Neural cell (in vitro differentiated cells): ENCODE measurements around the gene TESK1. TPM values are rescaled to one million over a fixed set of nuclear protein-coding genes. Genes with fewer than 3 reads are reported as not detected.
A peak's percentile ranks its signal among the peaks of the same experiment; 100 is the strongest.

Experiments used
- H2AFZ ChIP-seq: fragments of 200-600, 300-800 bp; sonication (generic), shearing (Covaris generic); 2 replicates; pipeline ENCODE4 v1.6.0; 2014; ENCODE audit warnings: low read depth, mild to moderate bottlenecking, antibody characterized with exemption, low read length, moderate library complexity
- H3F3A ChIP-seq: fragments of 200-600 bp; shearing (Covaris generic); 2 replicates; pipeline ENCODE4 v1.6.1; 2016; ENCODE audit warnings: mild to moderate bottlenecking, moderate library complexity, mixed read lengths, antibody characterized with exemption, low read length; ENCODE audit not compliant: insufficient read depth, poor library complexity, severe bottlenecking
- H3K27ac ChIP-seq: fragments of 200-600, 300-800 bp; sonication (generic), shearing (Covaris generic); 2 replicates; pipeline ENCODE4 v1.5.1; 2014; ENCODE audit warnings: mild to moderate bottlenecking, low read length, moderate library complexity
- H3K27me3 ChIP-seq: fragments of 300-800, 200-600 bp; sonication (generic), shearing (Covaris generic); 2 replicates; pipeline ENCODE4 v1.6.0; 2014; ENCODE audit warnings: mild to moderate bottlenecking, low read depth, low read length, moderate library complexity; ENCODE audit not compliant: insufficient read depth
- H3K36me3 ChIP-seq: fragments of 300-800, 200-600 bp; sonication (generic), shearing (Covaris generic); 2 replicates; pipeline ENCODE4 v1.5.1; 2014; ENCODE audit warnings: mild to moderate bottlenecking, antibody characterized with exemption, low read length, moderate library complexity; ENCODE audit not compliant: insufficient read depth
- H3K4me2 ChIP-seq: fragments of 300-800, 200-600 bp; sonication (generic), shearing (Covaris generic); 2 replicates; pipeline ENCODE4 v1.6.0; 2014; ENCODE audit warnings: mild to moderate bottlenecking, low read length
- H3K4me3 ChIP-seq: fragments of 300-800, 200-600 bp; sonication (generic), shearing (Covaris generic); 2 replicates; pipeline ENCODE4 v1.5.1; 2014; ENCODE audit warnings: mild to moderate bottlenecking, low read length, moderate library complexity
- H3K79me2 ChIP-seq: fragments of 200-600 bp; shearing (Covaris generic); replicated peaks from 2 replicates; pipeline ENCODE4 v1.6.0; 2014; ENCODE audit warnings: mild to moderate bottlenecking, low read length, moderate library complexity; ENCODE audit not compliant: insufficient read depth
- H3K9ac ChIP-seq: fragments of 300-800, 200-600 bp; sonication (generic), shearing (Covaris generic); 2 replicates; pipeline ENCODE4 v1.6.1; 2016; ENCODE audit warnings: mild to moderate bottlenecking, low read length, mixed read lengths
- H3K9me2 ChIP-seq: fragments of 200-600 bp; shearing (Covaris generic); 2 replicates; pipeline ENCODE4 v1.6.1; 2016; ENCODE audit warnings: mild to moderate bottlenecking, low read length, mixed read lengths; ENCODE audit not compliant: insufficient read depth
- H3K9me3 ChIP-seq: fragments of 200-600, 300-800 bp; sonication (generic), shearing (Covaris generic); 2 replicates; pipeline ENCODE4 v1.6.1; 2016; ENCODE audit warnings: mild to moderate bottlenecking, mixed run types, low read length, moderate library complexity, mixed read lengths
- H4K20me1 ChIP-seq: fragments of 200-600 bp; shearing (Covaris generic); 2 replicates; pipeline ENCODE4 v1.6.1; 2016; ENCODE audit warnings: mild to moderate bottlenecking, mixed run types; ENCODE audit not compliant: insufficient read depth
- CTCF ChIP-seq: fragments of 450-650 bp; IDR thresholded peaks from 2 replicates; pipeline ENCODE4 v1.5.1; 2014; ENCODE audit warnings: antibody characterized with exemption, mild to moderate bottlenecking, moderate library complexity; ENCODE audit not compliant: poor library complexity, severe bottlenecking
- EP300 ChIP-seq: fragments of 450-650 bp; conservative IDR thresholded peaks from 2 replicates; pipeline ENCODE4 v1.6.1; 2014; ENCODE audit warnings: antibody characterized with exemption, mild to moderate bottlenecking, moderate library complexity; ENCODE audit not compliant: poor library complexity, severe bottlenecking
- EZH2 ChIP-seq: fragments of 200-600, 300-800 bp; shearing (Covaris generic), sonication (generic); IDR thresholded peaks from 2 replicates; pipeline ENCODE4 v1.6.1; 2014; ENCODE audit warnings: antibody characterized with exemption, low read length, borderline replicate concordance, mild to moderate bottlenecking; ENCODE audit not compliant: insufficient read depth, poor library complexity, severe bottlenecking
- MXI1 ChIP-seq: fragments of 450-650 bp; conservative IDR thresholded peaks from 2 replicates; pipeline ENCODE4 v1.6.1; 2014; ENCODE audit warnings: antibody characterized with exemption, mild to moderate bottlenecking; ENCODE audit not compliant: poor library complexity, severe bottlenecking
- POLR2AphosphoS5 ChIP-seq: IDR thresholded peaks from 2 replicates; pipeline ENCODE4 v1.6.1; 2012
- RAD21 ChIP-seq: fragments of 450-650 bp; conservative IDR thresholded peaks from 2 replicates; pipeline ENCODE4 v1.6.1; 2014; ENCODE audit warnings: antibody characterized with exemption, mild to moderate bottlenecking, moderate library complexity
- REST ChIP-seq: IDR thresholded peaks from 2 replicates; pipeline ENCODE4 v1.6.1; 2012; ENCODE audit warnings: borderline replicate concordance
- SMC3 ChIP-seq: fragments of 450-650 bp; conservative IDR thresholded peaks from 2 replicates; pipeline ENCODE4 v1.6.1; 2014; ENCODE audit warnings: antibody characterized with exemption, mild to moderate bottlenecking, moderate library complexity; ENCODE audit not compliant: poor library complexity
- TAF1 ChIP-seq: IDR thresholded peaks from 2 replicates; pipeline ENCODE4 v1.6.1; 2012; ENCODE audit warnings: low read depth
- polyA plus RNA-seq: library from polyadenylated mRNA; depleted of rRNA; stranded (reverse); fragments of >200 nt; gene quantifications from 2 replicates; pipeline ENCODE4 v1.2.3, GENCODE V29; 2014

TESK1 gene
- polyA plus RNA-seq, 1 donor from 2014 or later: 37.9 TPM

- Histone ChIP-seq H4K20me1 (no peaks in the 10 kb centered on the region), H3K4me2 (no peak overlapping the region), H2AFZ (no peak overlapping the region), H3K27ac (no peak overlapping the region), H3K36me3 (no peaks in the 10 kb centered on the region), H3K9ac (no peak overlapping the region), H3K9me2 (no peaks in the 10 kb centered on the region), H3K79me2 (no peaks in the 10 kb centered on the region), H3F3A (no peaks in the 10 kb centered on the region), H3K27me3 (peaks cover 33% of the 10 kb centered on the region), H3K4me3 (no peak overlapping the region), H3K9me3 (no peaks in the 10 kb centered on the region)
- TF ChIP-seq SMC3 (no peak), TAF1 (no peak), REST (no peak), POLR2AphosphoS5 (no peak), CTCF (no peak), RAD21 (no peak), EZH2 (no peak), MXI1 (no peak), EP300 (no peak)
These were observed 11.1 kb downstream of the TESK1 start for GRCh38 chr9:35615981-35616680.

- H3K27ac ChIP-seq: no peak overlapping the region
- no peaks in the 10 kb centered on the region for H3K36me3 ChIP-seq
- H3K27me3 ChIP-seq: peaks cover 33% of the 10 kb centered on the region
- H3K9me2 ChIP-seq: no peaks in the 10 kb centered on the region
- H3K4me2 ChIP-seq: no peak overlapping the region
- H4K20me1 ChIP-seq: no peaks in the 10 kb centered on the region
- peak overlapping the region; percentile 25 for H3K4me3 ChIP-seq
- H3K9ac ChIP-seq: no peak overlapping the region
- TF ChIP-seq CTCF: no peak
- no peak for TF ChIP-seq REST
- TF ChIP-seq EP300: no peak
- TF ChIP-seq EZH2: no peak
- TF ChIP-seq RAD21: no peak
- TF ChIP-seq TAF1: no peak
- no peak for TF ChIP-seq SMC3
- no peak for TF ChIP-seq MXI1
- no peak for TF ChIP-seq POLR2AphosphoS5
- no peaks in the 10 kb centered on the region for H3K9me3 ChIP-seq
- H3F3A ChIP-seq: no peaks in the 10 kb centered on the region
- H3K79me2 ChIP-seq: no peaks in the 10 kb centered on the region
- H2AFZ ChIP-seq: no peak overlapping the region
These were observed 11.8 kb downstream of the TESK1 start for GRCh38 chr9:35616681-35617459.
